Measurements from ENCODE around the gene PLIN4.

- TF ChIP-seq JUND (IDR thresholded peaks at IDR 0.05) (no peak), RAD21 (IDR thresholded peaks at IDR 0.05; ENCODE audit: low read depth) (no peak), POLR2AphosphoS5 (IDR thresholded peaks at IDR 0.05; ENCODE audit: low read depth, low read length) (no peak), TCF7L2 (IDR thresholded peaks at IDR 0.05; ENCODE audit: borderline replicate concordance, extremely low read depth, insufficient read depth, insufficient read length) (no peak), FOSL1 (IDR thresholded peaks at IDR 0.05; ENCODE audit: low read depth) (no peak), POLR2A (IDR thresholded peaks at IDR 0.05; ENCODE audit: borderline replicate concordance, extremely low read depth, insufficient read depth, insufficient read length) (no peak), MAX (IDR thresholded peaks at IDR 0.05) (no peak)
- TF ChIP-seq, protein P1, sequence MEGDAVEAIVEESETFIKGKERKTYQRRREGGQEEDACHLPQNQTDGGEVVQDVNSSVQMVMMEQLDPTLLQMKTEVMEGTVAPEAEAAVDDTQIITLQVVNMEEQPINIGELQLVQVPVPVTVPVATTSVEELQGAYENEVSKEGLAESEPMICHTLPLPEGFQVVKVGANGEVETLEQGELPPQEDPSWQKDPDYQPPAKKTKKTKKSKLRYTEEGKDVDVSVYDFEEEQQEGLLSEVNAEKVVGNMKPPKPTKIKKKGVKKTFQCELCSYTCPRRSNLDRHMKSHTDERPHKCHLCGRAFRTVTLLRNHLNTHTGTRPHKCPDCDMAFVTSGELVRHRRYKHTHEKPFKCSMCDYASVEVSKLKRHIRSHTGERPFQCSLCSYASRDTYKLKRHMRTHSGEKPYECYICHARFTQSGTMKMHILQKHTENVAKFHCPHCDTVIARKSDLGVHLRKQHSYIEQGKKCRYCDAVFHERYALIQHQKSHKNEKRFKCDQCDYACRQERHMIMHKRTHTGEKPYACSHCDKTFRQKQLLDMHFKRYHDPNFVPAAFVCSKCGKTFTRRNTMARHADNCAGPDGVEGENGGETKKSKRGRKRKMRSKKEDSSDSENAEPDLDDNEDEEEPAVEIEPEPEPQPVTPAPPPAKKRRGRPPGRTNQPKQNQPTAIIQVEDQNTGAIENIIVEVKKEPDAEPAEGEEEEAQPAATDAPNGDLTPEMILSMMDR (IDR thresholded peaks at IDR 0.05 in 2 of 3, conservative IDR thresholded peaks at IDR 0.05 in 1 of 3; ENCODE audit: borderline replicate concordance in 1 of 3, insufficient read depth in 1 of 3, low read depth in 2 of 3, low read length in 2 of 3), result no peak
- TF ChIP-seq, protein P2, sequence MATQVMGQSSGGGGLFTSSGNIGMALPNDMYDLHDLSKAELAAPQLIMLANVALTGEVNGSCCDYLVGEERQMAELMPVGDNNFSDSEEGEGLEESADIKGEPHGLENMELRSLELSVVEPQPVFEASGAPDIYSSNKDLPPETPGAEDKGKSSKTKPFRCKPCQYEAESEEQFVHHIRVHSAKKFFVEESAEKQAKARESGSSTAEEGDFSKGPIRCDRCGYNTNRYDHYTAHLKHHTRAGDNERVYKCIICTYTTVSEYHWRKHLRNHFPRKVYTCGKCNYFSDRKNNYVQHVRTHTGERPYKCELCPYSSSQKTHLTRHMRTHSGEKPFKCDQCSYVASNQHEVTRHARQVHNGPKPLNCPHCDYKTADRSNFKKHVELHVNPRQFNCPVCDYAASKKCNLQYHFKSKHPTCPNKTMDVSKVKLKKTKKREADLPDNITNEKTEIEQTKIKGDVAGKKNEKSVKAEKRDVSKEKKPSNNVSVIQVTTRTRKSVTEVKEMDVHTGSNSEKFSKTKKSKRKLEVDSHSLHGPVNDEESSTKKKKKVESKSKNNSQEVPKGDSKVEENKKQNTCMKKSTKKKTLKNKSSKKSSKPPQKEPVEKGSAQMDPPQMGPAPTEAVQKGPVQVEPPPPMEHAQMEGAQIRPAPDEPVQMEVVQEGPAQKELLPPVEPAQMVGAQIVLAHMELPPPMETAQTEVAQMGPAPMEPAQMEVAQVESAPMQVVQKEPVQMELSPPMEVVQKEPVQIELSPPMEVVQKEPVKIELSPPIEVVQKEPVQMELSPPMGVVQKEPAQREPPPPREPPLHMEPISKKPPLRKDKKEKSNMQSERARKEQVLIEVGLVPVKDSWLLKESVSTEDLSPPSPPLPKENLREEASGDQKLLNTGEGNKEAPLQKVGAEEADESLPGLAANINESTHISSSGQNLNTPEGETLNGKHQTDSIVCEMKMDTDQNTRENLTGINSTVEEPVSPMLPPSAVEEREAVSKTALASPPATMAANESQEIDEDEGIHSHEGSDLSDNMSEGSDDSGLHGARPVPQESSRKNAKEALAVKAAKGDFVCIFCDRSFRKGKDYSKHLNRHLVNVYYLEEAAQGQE (IDR thresholded peaks at IDR 0.05; ENCODE audit: low read depth), result no peak
Measured at GRCh38 chr19:4548238-4548584, 29.9 kb upstream of the PLIN4 start.
